CD4-positive, alpha-beta T cell treated with Interleukin-4 for 1 hour (primary cell): Measurements from ENCODE around the gene PRDM12.

Experiments
- DNase-seq, 2 donors: peaks; one replicate each; pipeline ENCODE4 v3.0.0-alpha.2; 2020 to 2022

The PRDM12 gene

DNA sequence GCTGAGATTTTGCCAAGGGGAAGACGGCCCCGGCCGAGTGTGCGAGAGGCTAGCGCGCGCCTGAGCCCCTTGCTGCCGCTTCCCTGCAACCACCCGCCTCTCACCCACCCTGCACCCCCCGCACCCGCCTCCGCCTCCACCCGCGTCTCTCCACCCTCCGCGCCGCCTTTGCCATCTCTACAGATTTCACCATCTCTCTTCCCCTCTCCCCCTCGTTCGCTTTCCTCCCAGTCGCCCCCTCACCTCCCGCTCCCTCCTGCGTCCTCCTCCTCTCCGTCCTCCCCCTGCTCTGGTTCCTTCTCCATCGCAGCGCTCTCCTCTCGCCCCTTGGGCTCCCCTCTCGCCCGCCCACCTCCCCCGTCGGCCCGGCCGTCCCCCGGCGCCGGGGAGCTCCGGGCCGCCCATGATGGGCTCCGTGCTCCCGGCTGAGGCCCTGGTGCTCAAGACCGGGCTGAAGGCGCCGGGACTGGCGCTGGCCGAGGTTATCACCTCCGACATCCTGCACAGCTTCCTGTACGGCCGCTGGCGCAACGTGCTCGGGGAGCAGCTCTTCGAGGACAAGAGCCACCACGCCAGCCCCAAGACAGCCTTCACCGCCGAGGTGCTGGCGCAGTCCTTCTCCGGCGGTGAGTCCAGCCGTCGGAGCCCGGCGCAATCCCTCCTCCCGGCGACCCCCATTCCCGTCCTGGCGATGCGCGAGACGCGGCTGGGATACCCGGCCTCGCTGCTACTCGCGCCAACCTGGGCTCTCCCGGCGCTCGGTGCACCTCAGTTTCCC is at the start of gene PRDM12:
PRDM12 (plus strand) TSS at position 344 of the 778 bp plus-strand sequence; CDS start at position 404, 60 bp downstream.
- DNase-seq = no peak

- no peak for DNase-seq
Measured at GRCh38 chr9:130616451-130616850, 47.9 kb upstream of the PRDM12 start.

- no peak for DNase-seq
Measured at GRCh38 chr9:130623466-130623865, 40.9 kb upstream of the PRDM12 start.

GRCh38 chr9:130624154-130624553 is 40.2 kb upstream of the PRDM12 start:
- DNase-seq = no peak

DNA sequence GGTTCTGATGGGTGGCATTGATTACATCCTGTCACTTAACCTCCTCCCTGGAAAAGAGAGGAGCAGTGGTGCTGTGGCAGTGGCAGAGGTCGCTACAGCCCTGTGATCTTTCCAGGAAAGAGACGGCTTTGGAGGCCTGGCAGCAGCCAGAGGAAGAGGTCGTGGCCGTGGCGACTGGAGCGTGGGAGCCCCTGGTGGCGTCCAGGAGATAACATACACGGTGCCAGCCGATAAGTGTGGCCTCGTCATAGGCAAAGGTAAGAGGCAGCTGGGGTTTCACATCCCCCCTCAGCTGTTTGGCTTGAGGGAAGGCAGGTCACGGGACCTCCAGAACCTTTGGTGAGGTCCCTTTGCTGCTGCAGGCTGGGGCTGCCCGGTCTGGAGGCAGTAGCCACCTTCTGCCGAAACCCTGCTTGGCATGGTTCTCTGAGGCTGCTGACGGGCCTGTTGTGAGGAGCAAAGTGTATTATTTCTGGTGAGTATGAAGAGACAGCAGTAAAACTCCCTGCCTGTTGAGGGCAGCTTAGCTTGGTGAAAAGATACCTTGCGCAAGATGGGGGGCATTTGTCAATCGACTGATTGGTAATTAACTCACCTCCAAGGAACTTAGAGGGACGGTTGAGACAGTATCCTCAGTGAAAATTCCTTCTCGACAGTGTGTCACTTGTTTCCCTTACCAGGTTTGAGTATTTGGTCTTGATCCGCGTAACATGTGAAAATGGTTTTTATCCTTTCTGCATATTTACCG is 38.0 kb upstream of the PRDM12 start:
- no peak for DNase-seq

DNA sequence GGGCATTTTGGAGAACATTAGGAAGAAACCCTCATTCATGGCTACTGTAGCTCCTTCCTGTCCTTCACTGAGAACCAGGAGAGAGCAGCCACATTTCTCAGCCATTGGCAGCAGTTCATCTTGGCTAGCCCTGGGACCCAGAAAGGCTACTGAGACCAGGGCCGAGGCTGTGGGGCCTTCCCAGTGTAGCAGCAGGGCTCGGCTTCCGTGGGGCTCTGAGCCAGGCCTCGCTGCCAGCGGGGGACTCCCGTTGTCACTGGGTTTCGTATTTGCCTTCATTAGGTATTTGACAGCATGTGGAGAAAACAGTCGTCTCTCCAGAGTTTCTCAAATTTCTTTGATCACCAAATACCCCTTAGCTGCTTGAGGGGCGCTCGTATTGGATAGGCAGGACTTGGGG is 37.3 kb upstream of the PRDM12 start:
- DNase-seq = no peak

DNA sequence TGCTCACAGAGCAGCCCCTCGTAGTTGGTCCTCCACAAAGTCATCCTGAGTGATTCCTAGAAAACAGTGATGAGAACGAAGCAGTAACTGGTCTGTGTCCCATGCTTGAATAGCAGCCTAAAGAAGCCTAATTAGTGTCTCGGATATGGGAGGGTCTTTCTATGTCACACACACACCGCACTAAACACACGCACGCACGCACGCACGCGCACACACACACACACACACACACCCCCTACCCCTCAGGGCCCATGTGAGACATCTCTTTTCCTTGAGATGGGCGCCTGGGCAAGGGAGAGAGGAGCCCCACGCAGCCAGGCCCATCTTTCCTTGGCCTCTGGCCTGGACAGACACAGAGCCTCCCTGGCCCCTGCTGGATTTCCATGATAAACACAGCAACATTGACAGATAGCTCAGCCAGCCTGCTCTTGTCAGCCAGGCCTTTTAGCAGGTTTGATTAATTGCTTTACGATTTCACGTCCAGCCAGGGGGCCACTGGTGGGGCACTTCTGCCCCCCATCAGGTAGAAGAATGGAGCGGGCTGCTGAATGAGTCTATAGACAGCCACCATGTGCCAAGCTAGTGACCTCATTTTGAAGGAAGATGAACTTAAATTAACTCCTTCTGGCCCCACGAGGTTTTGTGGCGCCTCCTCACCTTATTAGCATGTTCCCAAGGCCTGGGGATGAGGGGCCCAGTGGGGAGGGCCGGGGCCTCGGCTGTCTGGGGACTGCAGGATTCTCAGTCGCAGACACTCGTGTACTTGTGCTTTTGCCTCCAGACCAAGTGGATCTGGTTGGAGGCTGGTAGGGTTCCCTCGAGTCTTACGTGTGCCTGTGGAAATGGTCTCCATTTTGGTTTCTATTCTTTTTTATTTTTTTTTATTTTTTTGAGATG is 36.2 kb upstream of the PRDM12 start:
- DNase-seq = no peak

DNA sequence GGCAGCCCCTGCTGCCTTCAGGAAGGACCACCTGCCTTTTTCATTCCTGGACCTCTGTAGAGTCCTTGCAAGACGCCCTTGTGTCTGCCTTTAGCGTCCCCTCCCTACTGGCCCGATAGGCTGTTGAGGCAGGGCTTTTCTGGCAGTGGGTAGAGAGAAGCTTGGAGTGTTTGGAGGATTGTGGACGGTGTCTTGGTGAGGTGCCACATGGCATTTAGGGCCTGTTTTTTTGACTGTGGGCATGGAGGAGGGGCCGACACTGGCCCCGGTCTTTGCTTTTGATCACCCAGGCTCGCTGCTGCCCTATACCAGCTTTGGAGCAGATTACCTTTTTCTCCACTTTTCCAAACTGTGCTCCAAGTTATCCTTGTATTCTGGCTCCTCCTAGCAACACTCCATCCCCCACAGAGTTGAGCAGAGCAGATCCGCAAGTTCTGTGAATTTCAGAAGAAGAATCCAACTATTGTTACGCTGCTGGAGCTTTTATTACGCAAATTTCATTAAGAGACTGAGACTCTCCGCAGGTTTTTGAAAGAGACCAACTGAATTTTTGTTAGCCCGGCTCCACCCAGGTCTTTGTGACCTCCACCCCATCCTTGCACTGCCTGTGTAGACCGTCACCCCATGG is 34.8 kb upstream of the PRDM12 start:
- no peak for DNase-seq

GRCh38 chr9:130630071-130630450 is 34.3 kb upstream of the PRDM12 start:
- no peak for DNase-seq

- no peak for DNase-seq
Measured at GRCh38 chr9:130630506-130631330, 33.7 kb upstream of the PRDM12 start.

- no peak for DNase-seq
Measured at GRCh38 chr9:130631331-130632080, 32.9 kb upstream of the PRDM12 start.

GRCh38 chr9:130632081-130632710 is 32.2 kb upstream of the PRDM12 start:
- no peak for DNase-seq

DNA sequence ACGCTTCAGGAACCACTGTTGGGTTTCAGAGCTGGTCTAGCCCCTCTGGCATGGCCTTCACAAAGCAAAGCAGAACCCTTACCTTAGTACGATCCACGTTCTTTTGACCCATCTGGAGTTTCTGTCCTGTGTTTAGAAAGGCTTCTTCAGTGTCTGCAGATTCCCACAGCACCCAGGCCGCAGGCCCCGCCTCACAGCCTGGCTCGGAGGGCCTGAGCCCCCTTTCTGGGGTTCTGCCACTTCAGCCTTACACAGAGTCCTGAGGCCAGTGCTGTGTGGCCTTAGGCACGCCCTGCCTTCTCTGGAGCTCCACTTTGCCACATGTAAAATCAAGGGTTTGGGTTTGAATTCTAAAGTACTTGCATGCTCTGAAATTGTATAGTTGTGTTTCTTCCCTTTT is 31.6 kb upstream of the PRDM12 start:
- DNase-seq = no peak

GRCh38 chr9:130633336-130634190 is 30.8 kb upstream of the PRDM12 start:
- DNase-seq = no peak

DNA sequence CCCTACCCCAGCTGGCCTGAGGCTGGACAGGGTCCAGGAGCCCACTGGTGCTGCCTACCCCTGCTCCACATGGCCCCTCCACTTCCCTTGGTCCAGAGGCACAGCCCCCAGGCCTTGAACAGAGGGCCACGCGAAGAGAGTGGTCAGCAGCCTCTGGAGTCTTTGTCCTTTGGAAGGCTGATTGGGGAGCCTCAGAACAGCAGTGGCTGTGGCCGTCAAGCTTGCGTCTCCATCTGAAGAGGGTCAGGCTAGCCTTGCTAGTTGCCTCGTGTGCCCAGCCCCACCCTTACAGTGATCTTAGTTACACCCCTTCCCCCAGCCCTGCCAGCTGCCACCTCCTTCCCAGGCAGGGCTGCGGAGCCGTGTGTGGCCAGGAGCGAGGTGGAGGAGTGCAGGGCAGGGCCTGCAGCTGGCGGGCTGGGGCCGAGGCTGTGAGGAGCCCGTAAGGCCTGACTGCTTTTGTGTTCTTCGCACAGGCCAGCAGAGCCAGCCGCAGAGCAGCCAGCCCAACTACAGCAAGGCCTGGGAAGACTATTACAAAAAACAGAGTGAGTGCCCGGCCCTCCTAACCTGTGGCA is 30.1 kb upstream of the PRDM12 start:
- no peak for DNase-seq

DNA sequence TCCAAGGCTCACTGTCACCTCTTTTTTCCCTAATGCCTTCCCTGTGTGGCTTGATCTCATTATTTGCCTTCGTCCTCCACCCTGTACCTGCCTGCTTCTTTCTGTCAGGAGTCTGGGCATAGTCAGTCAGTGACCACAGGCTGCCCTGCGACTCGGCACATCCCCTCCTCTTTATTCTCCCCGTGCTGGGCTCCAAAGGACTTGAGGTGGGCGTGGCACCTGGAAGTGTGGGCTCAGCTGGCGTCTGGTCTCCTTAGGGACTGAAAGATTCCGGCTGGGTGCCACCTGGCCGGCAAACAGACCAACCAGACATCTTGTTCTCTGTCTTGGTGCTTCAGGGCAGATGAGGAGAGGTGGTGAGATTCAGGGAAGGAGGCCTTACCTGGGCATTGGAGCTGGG is 29.6 kb upstream of the PRDM12 start:
- DNase-seq = no peak

- no peak for DNase-seq
Measured at GRCh38 chr9:130635306-130635705, 29.1 kb upstream of the PRDM12 start.

DNA sequence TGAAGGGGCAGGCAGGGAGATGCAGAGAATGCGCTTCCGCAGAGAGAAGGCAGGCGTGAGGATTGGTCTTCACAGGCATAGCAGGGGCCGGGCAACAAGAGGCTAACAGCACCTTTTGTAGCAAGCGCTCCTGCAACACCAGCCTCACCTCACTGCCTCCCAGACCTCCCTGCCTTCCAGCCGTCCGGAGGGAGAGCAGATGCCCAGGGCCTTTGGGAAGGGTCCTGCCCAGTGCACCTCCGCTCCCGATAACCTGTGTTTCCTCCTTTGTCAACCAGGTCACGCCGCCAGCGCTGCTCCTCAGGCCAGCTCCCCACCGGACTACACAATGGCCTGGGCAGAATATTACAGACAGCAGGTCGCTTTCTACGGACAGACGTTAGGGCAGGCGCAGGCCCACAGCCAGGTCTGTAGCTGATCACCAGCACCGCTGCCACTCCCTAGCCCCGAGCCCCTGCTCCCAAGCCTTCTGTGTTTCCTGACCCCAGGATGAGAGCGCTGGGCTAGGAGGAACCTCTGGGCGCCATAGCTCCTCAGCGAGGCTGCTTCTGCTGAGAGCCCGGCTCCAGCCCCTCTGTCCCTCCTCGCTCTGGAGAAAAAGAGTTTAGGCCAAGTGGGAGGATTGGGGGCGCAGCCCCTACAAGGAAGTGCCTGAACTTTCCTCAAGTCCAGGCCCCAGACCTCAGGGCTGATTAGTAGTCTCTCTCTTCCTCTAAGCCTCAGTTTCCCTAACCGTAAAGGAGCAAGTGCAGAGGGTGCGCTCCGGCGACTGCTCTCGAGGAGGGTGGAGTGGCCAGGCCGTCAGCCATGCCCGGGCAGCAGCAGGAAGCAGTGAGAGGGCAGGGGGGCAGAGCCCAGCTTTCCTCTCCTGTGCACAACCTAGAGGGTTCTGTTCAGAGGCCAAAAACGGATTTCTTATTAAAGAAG is 28.4 kb upstream of the PRDM12 start:
- no peak for DNase-seq
